Ishikawa (cell line): ENCODE data around the gene ATP2A3.

Experiments used
- CEBPB ChIP-seq: IDR thresholded peaks from 2 replicates; pipeline ENCODE4 v1.6.1; 2012
- CREB1 ChIP-seq: IDR thresholded peaks from 2 replicates; pipeline ENCODE4 v1.6.1; 2012; ENCODE audit warnings: low read depth
- EGR1 ChIP-seq: IDR thresholded peaks from 2 replicates; pipeline ENCODE4 v1.6.1; 2012
- EP300 ChIP-seq: IDR thresholded peaks from 2 replicates; pipeline ENCODE4 v1.6.1; 2012; ENCODE audit warnings: borderline replicate concordance
- FOXM1 ChIP-seq: IDR thresholded peaks from 2 replicates; pipeline ENCODE4 v1.6.1; 2012; ENCODE audit warnings: low read depth, borderline replicate concordance
- NFIC ChIP-seq: IDR thresholded peaks from 2 replicates; pipeline ENCODE4 v1.6.1; 2012
- RAD21 ChIP-seq: IDR thresholded peaks from 2 replicates; pipeline ENCODE4 v1.6.1; 2012; ENCODE audit warnings: low read depth
- TAF1 ChIP-seq: IDR thresholded peaks from 2 replicates; pipeline ENCODE4 v1.6.1; 2012; ENCODE audit warnings: low read depth, mild to moderate bottlenecking
- TCF12 ChIP-seq: IDR thresholded peaks from 2 replicates; pipeline ENCODE4 v1.6.1; 2012; ENCODE audit warnings: low read depth
- TEAD4 ChIP-seq: IDR thresholded peaks from 2 replicates; pipeline ENCODE4 v1.6.1; 2012
- YY1 ChIP-seq: IDR thresholded peaks from 2 replicates; pipeline ENCODE4 v1.6.1; 2012; ENCODE audit warnings: low read depth
- ZBTB7A ChIP-seq: IDR thresholded peaks from 2 replicates; pipeline ENCODE4 v1.6.1; 2012; ENCODE audit warnings: low read depth
- TF ChIP-seq, protein P1 (sequence below): IDR thresholded peaks from 2 replicates; pipeline ENCODE4 v1.6.1; 2012
- TF ChIP-seq, protein P2 (sequence below): IDR thresholded peaks from 2 replicates; pipeline ENCODE4 v1.6.1; 2012
- TF ChIP-seq, protein P3 (sequence below): IDR thresholded peaks from 2 replicates; pipeline ENCODE4 v1.6.1; 2012; ENCODE audit warnings: low read depth, mild to moderate bottlenecking

The ATP2A3 gene

DNA sequence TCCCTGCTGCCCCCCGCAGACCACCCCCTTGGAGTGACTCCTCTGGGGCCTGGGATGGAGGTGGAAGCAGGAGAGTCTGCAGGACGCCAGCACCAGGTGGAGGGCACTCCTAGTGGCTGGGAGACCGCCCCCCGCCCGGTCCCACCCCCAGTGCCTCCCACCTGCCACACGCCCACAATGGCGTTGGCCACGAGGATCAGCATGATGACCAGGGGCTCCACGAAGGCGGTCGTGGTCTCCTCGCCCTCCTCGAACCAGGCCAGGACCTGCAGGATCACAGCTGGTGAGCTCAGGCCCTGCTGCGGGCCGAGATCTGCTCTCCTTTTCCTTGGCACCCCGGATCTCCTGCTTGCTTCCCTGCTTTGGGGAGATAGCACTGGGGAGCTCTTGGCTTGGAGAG, 12.8 kb downstream of the ATP2A3 start:
- TF ChIP-seq, protein P1, sequence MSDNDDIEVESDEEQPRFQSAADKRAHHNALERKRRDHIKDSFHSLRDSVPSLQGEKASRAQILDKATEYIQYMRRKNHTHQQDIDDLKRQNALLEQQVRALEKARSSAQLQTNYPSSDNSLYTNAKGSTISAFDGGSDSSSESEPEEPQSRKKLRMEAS, result no peak
- no peak for TF ChIP-seq EGR1
- no peak for TF ChIP-seq YY1
- TF ChIP-seq CEBPB, result no peak
- TF ChIP-seq RAD21, result no peak
- TF ChIP-seq, protein P2, sequence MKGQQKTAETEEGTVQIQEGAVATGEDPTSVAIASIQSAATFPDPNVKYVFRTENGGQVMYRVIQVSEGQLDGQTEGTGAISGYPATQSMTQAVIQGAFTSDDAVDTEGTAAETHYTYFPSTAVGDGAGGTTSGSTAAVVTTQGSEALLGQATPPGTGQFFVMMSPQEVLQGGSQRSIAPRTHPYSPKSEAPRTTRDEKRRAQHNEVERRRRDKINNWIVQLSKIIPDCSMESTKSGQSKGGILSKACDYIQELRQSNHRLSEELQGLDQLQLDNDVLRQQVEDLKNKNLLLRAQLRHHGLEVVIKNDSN, result no peak
- TF ChIP-seq, protein P3, sequence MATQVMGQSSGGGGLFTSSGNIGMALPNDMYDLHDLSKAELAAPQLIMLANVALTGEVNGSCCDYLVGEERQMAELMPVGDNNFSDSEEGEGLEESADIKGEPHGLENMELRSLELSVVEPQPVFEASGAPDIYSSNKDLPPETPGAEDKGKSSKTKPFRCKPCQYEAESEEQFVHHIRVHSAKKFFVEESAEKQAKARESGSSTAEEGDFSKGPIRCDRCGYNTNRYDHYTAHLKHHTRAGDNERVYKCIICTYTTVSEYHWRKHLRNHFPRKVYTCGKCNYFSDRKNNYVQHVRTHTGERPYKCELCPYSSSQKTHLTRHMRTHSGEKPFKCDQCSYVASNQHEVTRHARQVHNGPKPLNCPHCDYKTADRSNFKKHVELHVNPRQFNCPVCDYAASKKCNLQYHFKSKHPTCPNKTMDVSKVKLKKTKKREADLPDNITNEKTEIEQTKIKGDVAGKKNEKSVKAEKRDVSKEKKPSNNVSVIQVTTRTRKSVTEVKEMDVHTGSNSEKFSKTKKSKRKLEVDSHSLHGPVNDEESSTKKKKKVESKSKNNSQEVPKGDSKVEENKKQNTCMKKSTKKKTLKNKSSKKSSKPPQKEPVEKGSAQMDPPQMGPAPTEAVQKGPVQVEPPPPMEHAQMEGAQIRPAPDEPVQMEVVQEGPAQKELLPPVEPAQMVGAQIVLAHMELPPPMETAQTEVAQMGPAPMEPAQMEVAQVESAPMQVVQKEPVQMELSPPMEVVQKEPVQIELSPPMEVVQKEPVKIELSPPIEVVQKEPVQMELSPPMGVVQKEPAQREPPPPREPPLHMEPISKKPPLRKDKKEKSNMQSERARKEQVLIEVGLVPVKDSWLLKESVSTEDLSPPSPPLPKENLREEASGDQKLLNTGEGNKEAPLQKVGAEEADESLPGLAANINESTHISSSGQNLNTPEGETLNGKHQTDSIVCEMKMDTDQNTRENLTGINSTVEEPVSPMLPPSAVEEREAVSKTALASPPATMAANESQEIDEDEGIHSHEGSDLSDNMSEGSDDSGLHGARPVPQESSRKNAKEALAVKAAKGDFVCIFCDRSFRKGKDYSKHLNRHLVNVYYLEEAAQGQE, result no peak
- no peak for TF ChIP-seq FOXM1
- no peak for TF ChIP-seq EP300
- TF ChIP-seq TAF1, result no peak
- TF ChIP-seq TCF12, result no peak
- no peak for TF ChIP-seq CREB1

DNA sequence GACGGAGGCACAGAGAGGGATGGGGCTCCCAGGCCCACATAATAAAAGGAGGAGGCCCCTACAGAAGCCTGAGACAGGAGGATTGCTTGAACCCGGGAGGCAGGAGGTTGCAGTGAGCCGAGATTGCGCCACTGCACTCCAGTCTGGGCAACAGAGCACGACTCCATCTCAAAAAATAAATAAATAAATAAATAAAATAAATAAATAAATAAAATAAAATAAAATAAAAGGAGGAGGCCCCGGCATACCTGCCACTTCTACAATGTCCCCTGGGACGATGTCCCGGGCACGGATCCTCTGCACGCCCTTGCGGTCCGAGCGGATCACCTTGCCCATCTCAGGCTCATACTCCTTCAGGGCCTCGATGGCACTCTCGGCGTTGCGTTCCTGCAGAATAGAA, 13.2 kb downstream of the ATP2A3 start:
- TF ChIP-seq CEBPB (no peak), TCF12 (no peak), TEAD4 (no peak), EP300 (no peak), EGR1 (no peak)
- TF ChIP-seq, protein P3, result no peak
- TF ChIP-seq, protein P1, result no peak

DNA sequence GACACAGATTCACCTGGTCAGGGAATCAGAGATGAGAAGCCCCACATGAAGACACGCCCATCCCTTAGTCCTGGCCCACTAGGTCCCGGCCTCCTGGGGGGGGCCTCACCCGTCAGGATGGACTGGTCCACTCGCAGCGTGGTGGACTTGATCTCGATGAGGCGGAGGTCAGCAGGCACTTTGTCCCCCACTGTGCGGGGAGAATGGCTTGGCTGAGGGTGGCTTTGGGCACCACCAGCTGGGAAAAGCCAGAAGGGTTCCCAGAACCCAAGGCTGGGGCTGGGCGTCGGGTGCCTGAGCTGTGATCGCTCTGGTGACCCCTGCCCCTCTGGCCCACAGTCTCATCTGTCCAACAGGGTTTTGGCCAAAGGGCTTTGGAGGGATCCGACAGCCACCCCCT, 13.7 kb downstream of the ATP2A3 start:
- no peak for TF ChIP-seq YY1
- no peak for TF ChIP-seq ZBTB7A

DNA sequence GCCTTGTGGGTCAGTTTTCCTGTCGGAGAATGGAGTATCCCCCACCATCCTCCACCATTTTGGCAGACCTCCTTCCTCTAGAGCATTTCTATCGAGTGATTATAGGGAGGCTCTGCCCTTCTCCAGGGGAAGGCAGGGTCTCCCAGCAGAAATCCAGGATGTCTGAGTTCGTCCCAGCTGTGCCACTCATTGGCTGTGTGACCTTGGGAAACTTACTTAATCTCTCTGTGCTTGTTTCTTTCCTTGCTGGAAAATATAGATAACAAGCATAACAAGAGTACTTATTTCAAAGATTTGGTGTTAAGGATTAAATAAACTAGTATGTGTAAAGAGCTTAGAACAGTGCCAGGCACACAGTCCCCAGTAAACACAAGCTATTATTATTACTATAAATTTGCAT, 14.8 kb downstream of the ATP2A3 start:
- TF ChIP-seq EP300, result no peak
- no peak for TF ChIP-seq RAD21
- no peak for TF ChIP-seq TEAD4
- no peak for TF ChIP-seq TAF1
- TF ChIP-seq FOXM1, result no peak
- TF ChIP-seq EGR1, result no peak
- TF ChIP-seq, protein P1, result no peak

DNA sequence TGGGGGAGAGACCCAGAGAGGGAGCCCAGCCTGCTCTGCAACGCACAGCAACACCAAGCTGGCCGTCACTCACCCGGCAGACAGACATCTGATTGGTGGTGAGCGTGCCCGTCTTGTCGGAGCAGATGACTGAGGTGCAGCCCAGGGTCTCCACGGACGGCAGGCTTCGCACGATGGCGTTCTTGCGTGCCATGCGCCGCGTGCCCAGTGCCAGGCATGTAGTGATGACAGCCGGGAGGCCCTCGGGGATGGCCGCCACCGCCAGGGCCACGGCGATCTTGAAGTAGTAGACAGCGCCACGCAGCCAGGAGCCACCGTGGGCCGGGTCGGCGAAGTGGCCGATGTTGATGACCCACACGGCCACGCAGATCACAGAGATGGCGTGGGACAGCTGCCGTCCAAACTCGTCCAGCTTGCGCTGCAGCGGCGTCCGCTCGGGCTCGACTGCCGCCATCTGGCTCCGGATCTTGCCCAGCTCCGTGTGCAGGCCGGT, 16.9 kb downstream of the ATP2A3 start:
- no peak for TF ChIP-seq TEAD4
- TF ChIP-seq, protein P2, result no peak
- no peak for TF ChIP-seq TAF1
- no peak for TF ChIP-seq ZBTB7A

DNA sequence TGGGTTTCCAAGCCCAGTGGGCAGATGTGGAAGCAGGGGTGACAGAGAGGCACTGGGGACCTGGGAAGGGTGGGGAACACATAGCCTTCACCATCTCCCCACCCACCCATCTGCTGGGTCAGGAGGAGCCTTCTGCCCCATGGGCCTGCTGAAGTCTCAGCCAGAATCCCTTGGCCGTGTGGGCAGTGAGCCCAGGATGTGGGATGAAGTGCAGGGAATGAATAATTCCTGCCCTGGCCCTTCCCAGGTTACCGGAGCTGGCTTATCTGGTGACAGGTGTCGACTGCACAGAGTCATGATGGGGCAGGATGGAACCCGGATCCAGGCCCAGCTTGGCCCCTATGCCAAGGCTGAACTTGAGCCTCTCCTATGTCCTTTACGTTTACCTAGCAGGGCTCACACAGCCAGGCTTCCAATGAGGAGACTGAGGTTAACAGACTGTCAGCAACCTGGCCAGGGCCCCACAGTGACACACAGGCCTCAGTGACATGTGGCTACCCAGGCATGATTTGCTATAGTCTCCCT, 17.5 kb downstream of the ATP2A3 start:
- TF ChIP-seq, protein P2, result no peak
- TF ChIP-seq NFIC, result no peak
- TF ChIP-seq CEBPB, result no peak
- TF ChIP-seq EP300, result no peak
- TF ChIP-seq EGR1, result no peak
- no peak for TF ChIP-seq TEAD4
- TF ChIP-seq, protein P3, result no peak
- TF ChIP-seq TCF12, result no peak
- no peak for TF ChIP-seq CREB1
- TF ChIP-seq, protein P1, result no peak
- no peak for TF ChIP-seq ZBTB7A
- no peak for TF ChIP-seq FOXM1
- no peak for TF ChIP-seq TAF1
- TF ChIP-seq YY1, result no peak
- no peak for TF ChIP-seq RAD21
